Measurements from ENCODE around the gene DOHH. TPM values are rescaled to one million over a fixed set of nuclear protein-coding genes. Genes with fewer than 3 reads are reported as not detected.

DOHH gene
- total RNA-seq, 1 experiment from 2014 or later, result 22.3 TPM

- POLR2A ChIA-PET (ENCODE audit: low non-redundant PET), result no interaction called here
Observed at GRCh38 chr19:3543150-3544057, 42.9 kb upstream of the DOHH start.

GRCh38 chr19:3539756-3540118 is 39.3 kb upstream of the DOHH start:
- Histone ChIP-seq H3K27me3 (replicated peaks; ENCODE audit: insufficient read depth, low read depth, low read length, poor library complexity) (no peaks in the 10 kb centered on the region), H3K4me1 (ENCODE audit: insufficient read depth, low read length, poor library complexity, severe bottlenecking) (no peaks in the 10 kb centered on the region), H3K4me3 (ENCODE audit: low read depth, low read length, poor library complexity, severe bottlenecking) (no peak overlapping the region), H3K36me3 (ENCODE audit: insufficient read depth, low read length, poor library complexity, severe bottlenecking) (peaks cover 40% of the 10 kb centered on the region), H3K27ac (ENCODE audit: low read depth, low read length, poor library complexity, severe bottlenecking) (no peak overlapping the region), H3K9me3 (ENCODE audit: low read depth, low read length, poor library complexity, severe bottlenecking) (no peaks in the 10 kb centered on the region)
- no peak for DNase-seq (ENCODE audit: low spot score)
- no TSS peak for BruUV-seq (replicated peaks)
- TF ChIP-seq CTCF (conservative IDR thresholded peaks at IDR 0.05; ENCODE audit: low read depth, low read length) (no peak), EZH2 (IDR thresholded peaks at IDR 0.05; ENCODE audit: borderline replicate concordance, low read depth, low read length, poor library complexity, severe bottlenecking) (no peak)
- ChIA-PET CTCF (no interaction called here), POLR2A (ENCODE audit: low non-redundant PET) (no interaction called here)
- intact Hi-C loops (cut with micrococcal nuclease; ENCODE audit: unreplicated experiment), result loop anchor here (10.0 kb wide), 1 partner anchor 165 kb away; the partner anchor contains the start of genes PIP5K1C and TJP3

More at GRCh38 chr19:3543150-3544057, 42.9 kb upstream of the DOHH start:
- DNase-seq (ENCODE audit: low spot score), result no peak
- intact Hi-C loops (cut with micrococcal nuclease; ENCODE audit: unreplicated experiment), result loop anchor here (10.0 kb wide), 1 partner anchor 161 kb away; the partner anchor contains the start of genes PIP5K1C and TJP3
- Histone ChIP-seq H3K4me1 (ENCODE audit: insufficient read depth, low read length, poor library complexity, severe bottlenecking) (no peaks in the 10 kb centered on the region), H3K9me3 (ENCODE audit: low read depth, low read length, poor library complexity, severe bottlenecking) (no peaks in the 10 kb centered on the region), H3K27ac (ENCODE audit: low read depth, low read length, poor library complexity, severe bottlenecking) (no peak overlapping the region), H3K36me3 (ENCODE audit: insufficient read depth, low read length, poor library complexity, severe bottlenecking) (peaks cover 26% of the 10 kb centered on the region), H3K27me3 (replicated peaks; ENCODE audit: insufficient read depth, low read depth, low read length, poor library complexity) (no peaks in the 10 kb centered on the region), H3K4me3 (ENCODE audit: low read depth, low read length, poor library complexity, severe bottlenecking) (no peak overlapping the region)
- TF ChIP-seq CTCF (conservative IDR thresholded peaks at IDR 0.05; ENCODE audit: low read depth, low read length) (no peak), EZH2 (IDR thresholded peaks at IDR 0.05; ENCODE audit: borderline replicate concordance, low read depth, low read length, poor library complexity, severe bottlenecking) (no peak)
- BruUV-seq (replicated peaks), result no TSS peak
- CTCF ChIA-PET, result no interaction called here

- CTCF ChIA-PET, result no interaction called here
- H3K27ac ChIP-seq (ENCODE audit: low read depth, low read length, poor library complexity, severe bottlenecking), result no peak within 1 kb of the TSS
- BruUV-seq (replicated peaks), result no TSS peak
- no peaks in the 10 kb centered on the region for H3K9me3 ChIP-seq (ENCODE audit: low read depth, low read length, poor library complexity, severe bottlenecking)
- no peaks in the 10 kb centered on the region for H3K4me1 ChIP-seq (ENCODE audit: insufficient read depth, low read length, poor library complexity, severe bottlenecking)
- no peaks in the 10 kb centered on the region for H3K27me3 ChIP-seq (replicated peaks; ENCODE audit: insufficient read depth, low read depth, low read length, poor library complexity)
- POLR2A ChIA-PET (ENCODE audit: low non-redundant PET), result no interaction called here
- DNase-seq (ENCODE audit: low spot score), result no peak
- intact Hi-C loops (cut with micrococcal nuclease; ENCODE audit: unreplicated experiment), result no loop called here
- peaks cover 41% of the 10 kb centered on the region for H3K36me3 ChIP-seq (ENCODE audit: insufficient read depth, low read length, poor library complexity, severe bottlenecking)
- no peak within 1 kb of the TSS for H3K4me3 ChIP-seq (ENCODE audit: low read depth, low read length, poor library complexity, severe bottlenecking)
- TF ChIP-seq EZH2 (IDR thresholded peaks at IDR 0.05; ENCODE audit: borderline replicate concordance, low read depth, low read length, poor library complexity, severe bottlenecking), result no peak
- no peak for TF ChIP-seq CTCF (conservative IDR thresholded peaks at IDR 0.05; ENCODE audit: low read depth, low read length)
Observed at GRCh38 chr19:3538965-3539755, 38.7 kb upstream of the DOHH start, which contains the start of gene TEKTIP1. TSS of gene TEKTIP1 (plus strand) at chr19:3539174. CDS start at chr19:3539178, 4 bp downstream.

Data from A673 (cell line).